Lower leg skin (tissue), 3 donors: ENCODE results near the gene ZFYVE9.

ENCODE experiments used
- CTCF ChIP-seq, 3 donors: fragments of 450-650 bp; IDR thresholded peaks; one replicate each; pipeline ENCODE4 v1.5.1; 2016; ENCODE audit warnings: antibody characterized with exemption in 3 of 3, mild to moderate bottlenecking in 3 of 3, moderate library complexity in 2 of 3
- POLR2A ChIP-seq, 2 donors: fragments of 450-650 bp; IDR thresholded peaks; one replicate each; pipeline ENCODE4 v1.6.1; 2016 to 2017; ENCODE audit warnings: antibody characterized with exemption in 2 of 2, mild to moderate bottlenecking in 1 of 2, moderate library complexity in 1 of 2

- TF ChIP-seq CTCF (IDR thresholded peaks at IDR 0.05) (no peak), POLR2A (IDR thresholded peaks at IDR 0.05) (no peak)
Observed at GRCh38 chr1:52334906-52335528, 193.1 kb downstream of the ZFYVE9 start.
